ENCODE data around the gene WHRN. TPM values are rescaled to one million over a fixed set of nuclear protein-coding genes. Genes with fewer than 3 reads are reported as not detected.

The WHRN gene
- total RNA-seq, 4 donors from 2014 or later, result 8.1 to 12.6 (median 10.7) TPM

- DNase-seq (ENCODE audit: extremely low spot score), result no peak
These were observed 118.2 kb downstream of the WHRN start for GRCh38 chr9:114386886-114387679.

DNA sequence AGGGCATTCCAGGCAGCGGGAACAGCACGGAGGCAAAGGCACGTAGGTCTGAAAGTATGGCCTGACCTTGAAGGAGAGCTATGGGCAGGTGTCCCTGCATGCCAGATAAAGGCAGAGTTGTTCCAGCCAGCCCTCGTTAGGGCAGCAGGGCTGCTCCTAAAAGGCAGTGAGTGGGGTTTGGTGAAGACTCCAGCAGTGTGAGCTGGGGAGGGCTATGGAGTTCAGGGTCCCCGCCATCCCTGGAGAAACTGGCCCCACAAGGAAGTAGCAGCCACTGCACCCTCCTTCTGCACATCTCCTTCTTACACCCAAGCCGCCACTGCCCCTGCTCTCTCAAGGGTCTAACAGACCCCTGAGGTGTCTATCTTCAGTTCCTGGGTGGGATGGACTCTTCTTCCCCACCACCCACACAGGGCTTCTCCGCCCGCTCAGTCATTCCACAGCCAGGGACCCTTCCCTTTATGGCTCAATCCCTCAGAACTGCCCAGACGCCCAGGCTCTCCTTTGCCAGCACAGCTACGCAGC lies 118.8 kb downstream of the WHRN start:
- WGBS, result 55% methylated on average over 9 of the region's 10 CpGs
- peaks cover 0 to 5% (median 0%) of the 10 kb centered on the region in 4 donors for H3K36me3 ChIP-seq
- intact Hi-C loops (cut with DNase I), result loop anchor here (5.0 kb wide), 1 partner anchor 34 kb away; no protein-coding TSS in a partner anchor
- no peak for TF ChIP-seq POLR2A (IDR thresholded peaks at IDR 0.05; ENCODE audit: low read depth)
- no peak for TF ChIP-seq CTCF (IDR thresholded peaks at IDR 0.05)
- no peak for TF ChIP-seq POLR2AphosphoS5 (IDR thresholded peaks at IDR 0.05)
- TF ChIP-seq EP300 (IDR thresholded peaks at IDR 0.05), result no peak
- no peak for DNase-seq (ENCODE audit: extremely low spot score)
- H3K27me3 ChIP-seq, result no peaks in the 10 kb centered on the region
- peak overlapping the region; percentile 62 to 67 (median 64) for H3K4me3 ChIP-seq
- H3K9me3 ChIP-seq, result no peaks in the 10 kb centered on the region
- peak overlapping the region; percentile 83 to 90 (median 86) for H3K27ac ChIP-seq (replicated peaks in 1 of 4)
- H3K4me1 ChIP-seq, result peaks cover 57 to 91% (median 82%) of the 10 kb centered on the region in 4 donors

More at GRCh38 chr9:114386886-114387679, 118.2 kb downstream of the WHRN start:
- Histone ChIP-seq H3K36me3 (peaks cover 0 to under 1% (median 0%) of the 10 kb centered on the region in 4 donors), H3K9me3 (no peaks in the 10 kb centered on the region), H3K4me3 (peak overlapping the region; percentile 62 to 67 (median 64)), H3K27me3 (no peaks in the 10 kb centered on the region), H3K4me1 (peaks cover 58 to 89% (median 83%) of the 10 kb centered on the region in 4 donors), H3K27ac (replicated peaks in 1 of 4) (peak overlapping the region; percentile 83 to 90 (median 86))
- 18% methylated on average over 13 of the region's 18 CpGs for WGBS
- TF ChIP-seq POLR2A (IDR thresholded peaks at IDR 0.05; ENCODE audit: low read depth) (no peak), CTCF (IDR thresholded peaks at IDR 0.05) (no peak), POLR2AphosphoS5 (IDR thresholded peaks at IDR 0.05) (no peak), EP300 (IDR thresholded peaks at IDR 0.05) (no peak)
- intact Hi-C loops (cut with DNase I), result loop anchor here (5.0 kb wide), 1 partner anchor 35 kb away; no protein-coding TSS in a partner anchor

DNA sequence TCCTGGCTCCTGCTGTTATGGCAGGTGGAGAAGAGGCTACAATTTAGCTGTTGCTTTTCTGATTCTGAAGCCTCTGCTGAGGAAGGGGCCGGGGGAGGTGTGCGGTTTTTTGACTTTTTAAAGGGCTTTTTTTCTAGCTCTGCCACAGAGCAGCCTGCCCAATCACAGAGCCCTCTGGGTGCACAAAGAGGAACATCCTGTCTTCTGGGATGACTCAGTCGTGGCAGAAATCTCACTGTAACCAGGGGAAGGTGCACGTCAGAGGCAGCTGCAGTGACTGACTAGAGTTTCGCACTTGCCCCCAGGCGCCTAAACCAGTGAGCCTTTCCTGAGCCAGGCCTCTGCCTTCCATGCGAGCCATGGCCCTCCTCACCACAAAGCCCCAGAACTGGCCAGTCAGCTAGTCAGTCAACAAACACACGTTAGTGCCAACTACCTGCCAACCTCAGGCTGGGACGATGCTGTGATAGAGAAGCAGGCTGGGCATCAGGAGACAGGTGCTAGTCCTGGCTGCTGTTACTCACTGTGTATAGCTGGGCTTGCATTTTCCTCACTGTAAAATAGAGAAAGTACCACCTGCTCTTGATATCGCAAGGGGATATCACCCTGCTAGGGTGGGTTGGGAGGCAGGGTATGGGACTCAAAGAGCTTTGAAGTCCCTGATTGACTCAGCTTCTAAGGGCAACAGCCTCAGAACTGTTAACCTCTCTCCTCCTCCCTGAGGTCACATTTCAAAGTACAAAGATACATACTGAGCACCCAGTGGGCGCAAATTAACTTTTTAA lies 119.7 kb downstream of the WHRN start:
- intact Hi-C loops (cut with DNase I), result loop anchor here (5.0 kb wide), 1 partner anchor 33 kb away; no protein-coding TSS in a partner anchor
- Histone ChIP-seq H3K9me3 (no peaks in the 10 kb centered on the region), H3K4me1 (peaks cover 57 to 86% (median 84%) of the 10 kb centered on the region in 4 donors), H3K4me3 (peak overlapping the region; percentile 62 to 67 (median 64)), H3K27ac (replicated peaks in 1 of 4) (peak overlapping the region; percentile 83 to 90 (median 86)), H3K36me3 (peaks cover 0 to 12% (median 8%) of the 10 kb centered on the region in 4 donors), H3K27me3 (no peaks in the 10 kb centered on the region)
- DNase-seq (ENCODE audit: extremely low spot score), result no peak
- no peak for TF ChIP-seq CTCF (IDR thresholded peaks at IDR 0.05)
- TF ChIP-seq POLR2AphosphoS5 (IDR thresholded peaks at IDR 0.05), result peak; percentile 70 to 86
- 61% methylated on average over 4 of the region's 11 CpGs for WGBS

GRCh38 chr9:114384836-114385396 lies 120.4 kb downstream of the WHRN start:
- peaks cover 0 to 15% (median 15%) of the 10 kb centered on the region in 4 donors for H3K36me3 ChIP-seq
- H3K4me3 ChIP-seq, result peak overlapping the region in 1 of 4 donors; percentile 19
- H3K27me3 ChIP-seq, result no peaks in the 10 kb centered on the region
- no peak for DNase-seq (ENCODE audit: extremely low spot score)
- H3K4me1 ChIP-seq, result peaks cover 52 to 83% (median 77%) of the 10 kb centered on the region in 4 donors
- H3K9me3 ChIP-seq, result no peaks in the 10 kb centered on the region
- no peak for TF ChIP-seq CTCF (IDR thresholded peaks at IDR 0.05)
- TF ChIP-seq POLR2A (IDR thresholded peaks at IDR 0.05; ENCODE audit: low read depth), result no peak
- TF ChIP-seq POLR2AphosphoS5 (IDR thresholded peaks at IDR 0.05), result no peak
- TF ChIP-seq EP300 (IDR thresholded peaks at IDR 0.05), result no peak
- intact Hi-C loops (cut with DNase I), result loop anchor here (5.0 kb wide), 1 partner anchor 33 kb away; no protein-coding TSS in a partner anchor
- 79% methylated on average over 7 of the region's 7 CpGs for WGBS
- H3K27ac ChIP-seq (replicated peaks in 1 of 4), result peak overlapping the region; percentile 83 to 90 (median 86)
